ENCODE measurements around the gene MAP7D2. TPM values are rescaled to one million over a fixed set of nuclear protein-coding genes. Genes with fewer than 3 reads are reported as not detected.

MAP7D2 gene
- total and polyA plus RNA-seq, 2 experiments from 2014 or later: 0.90 to 1.6 TPM

GRCh38 chrX:20038966-20039365 lies 77.7 kb downstream of the MAP7D2 start:
- H3F3A ChIP-seq (replicated peaks; ENCODE audit: low read depth): no peaks in the 10 kb centered on the region
- no peak for TF ChIP-seq EZH2phosphoT487 (IDR thresholded peaks at IDR 0.05; ENCODE audit: unreplicated experiment)
- no peak for TF ChIP-seq NANOG (IDR thresholded peaks at IDR 0.05; ENCODE audit: borderline replicate concordance)
- no peak for TF ChIP-seq ZNF331 (CRISPR knock-in tag; IDR thresholded peaks at IDR 0.05; ENCODE audit: low read depth)
- TF ChIP-seq CTCF (conservative IDR thresholded peaks at IDR 0.05; ENCODE audit: low read depth in 2 of 2): no peak
- no peak for TF ChIP-seq REST (IDR thresholded peaks at IDR 0.05; ENCODE audit: unreplicated experiment)
- TF ChIP-seq POLR2AphosphoS5 (IDR thresholded peaks at IDR 0.05; ENCODE audit: low read depth): no peak
- TF ChIP-seq ZNF462 (CRISPR knock-in tag; IDR thresholded peaks at IDR 0.05): no peak
- no peak for TF ChIP-seq CREB1 (CRISPR knock-in tag; IDR thresholded peaks at IDR 0.05; ENCODE audit: low read depth)
- H3K9me2 ChIP-seq (ENCODE audit: insufficient read depth): no peaks in the 10 kb centered on the region
- H3K27me3 ChIP-seq (ENCODE audit: insufficient read depth): no peaks in the 10 kb centered on the region
- no peak for ATAC-seq
- H3K4me2 ChIP-seq: no peak overlapping the region
- H3K9me3 Mint-ChIP-seq: 0 out of 3 replicates have a peak, but pooled peaks cover 2% of the 10 kb centered on the region
- no peaks in the 10 kb centered on the region for H3K36me3 ChIP-seq (ENCODE audit: insufficient read depth)
- H3K79me2 ChIP-seq (replicated peaks; ENCODE audit: insufficient read depth): no peaks in the 10 kb centered on the region
- no peak overlapping the region for H3K4me3 Mint-ChIP-seq
- H4K20me1 ChIP-seq (replicated peaks; ENCODE audit: insufficient read depth): no peaks in the 10 kb centered on the region
- no peaks in the 10 kb centered on the region for H3K27me3 Mint-ChIP-seq (ENCODE audit: insufficient read depth, low read depth, poor library complexity)
- DNase-seq (ENCODE audit: low spot score): no peak
- H2AFZ ChIP-seq: no peak overlapping the region
- H3K4me3 ChIP-seq: no peak overlapping the region
- H3K27ac Mint-ChIP-seq: no peak overlapping the region
- H3K27ac ChIP-seq (ENCODE audit: low read depth): no peak overlapping the region
- no peaks in the 10 kb centered on the region for H3K36me3 Mint-ChIP-seq (ENCODE audit: low read depth)
- H3K4me1 Mint-ChIP-seq: no peaks in the 10 kb centered on the region
- H3K4me1 ChIP-seq (ENCODE audit: insufficient read depth): no peaks in the 10 kb centered on the region
